Colonic mucosa (tissue), 4 donors: ENCODE results near the gene PCLO. TPM values are rescaled to one million over a fixed set of nuclear protein-coding genes. Genes with fewer than 3 reads are reported as not detected.

Experiments used
- DNase-seq: peaks from one replicate; pipeline ENCODE4 v3.0.0-alpha.2; 2020
- H3K27ac ChIP-seq: fragments of 200-600 bp; one replicate; pipeline ENCODE4 v1.8.0; 2021
- H3K27me3 ChIP-seq: fragments of 200-600 bp; one replicate; pipeline ENCODE4 v1.8.0; 2021
- H3K36me3 ChIP-seq: fragments of 200-600 bp; one replicate; pipeline ENCODE4 v1.8.0; 2021
- H3K4me1 ChIP-seq: fragments of 200-600 bp; one replicate; pipeline ENCODE4 v1.8.0; 2021; ENCODE audit warnings: mild to moderate bottlenecking
- H3K4me3 ChIP-seq: fragments of 200-600 bp; one replicate; pipeline ENCODE4 v1.8.0; 2021
- H3K9ac ChIP-seq, 2 donors: one replicate each; pipeline ENCODE4 v1.7.0; 2013; ENCODE audit warnings: control low read depth in 2 of 2, low read depth in 2 of 2, low read length in 2 of 2
- H3K9me3 ChIP-seq: fragments of 200-600 bp; one replicate; pipeline ENCODE4 v1.8.0; 2021
- intact Hi-C: fragments of 100-400 bp; cut with DNase I; formaldehyde crosslinking; loops from one replicate; pipeline ENCODE4 v1.14.1; 2022
- total RNA-seq, 2 donors: library from RNA; stranded (reverse); fragmentation: NEBNext Ultra II Directional in 1 of 2; extraction: Animal tissue kit (Norgen Biotek cat#: 25700) in 1 of 2; gene quantifications; one replicate each; pipeline ENCODE4 v1.2.1, GENCODE V29; 2021
- TF ChIP-seq, protein P1 (sequence below): fragments of 200-600 bp; IDR thresholded peaks from one replicate; pipeline ENCODE4 v1.8.0; 2022; ENCODE audit warnings: antibody characterized with exemption, mild to moderate bottlenecking
- donor health status: healthy.
- donor health status: DM: no; HTN: no; CAD: no.
- donor health status: DM: no; HTN: no; CAD: no.

Gene PCLO
- total RNA-seq, 2 donors from 2014 or later, result 6.9 to 8.8 TPM

DNA sequence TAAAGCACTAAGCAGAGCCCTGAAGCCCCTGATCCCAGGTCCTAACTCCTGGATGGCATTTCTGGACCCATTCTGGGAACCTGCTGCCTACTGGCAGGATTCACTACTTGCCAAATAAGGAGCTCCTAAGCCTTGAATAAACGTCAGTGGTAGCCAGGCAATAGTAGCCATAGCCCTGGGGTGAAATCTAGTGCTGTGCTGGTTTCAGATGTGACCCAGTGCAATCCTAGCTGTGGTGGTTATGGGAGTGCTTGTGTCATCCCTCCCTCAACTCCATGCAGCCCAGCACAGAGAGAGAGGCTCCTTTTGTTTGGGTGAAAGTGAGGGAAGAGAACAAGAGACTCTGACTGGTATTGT is 43.7 kb downstream of the PCLO start:
- H3K4me1 ChIP-seq, result no peaks in the 10 kb centered on the region
- TF ChIP-seq, protein P1, sequence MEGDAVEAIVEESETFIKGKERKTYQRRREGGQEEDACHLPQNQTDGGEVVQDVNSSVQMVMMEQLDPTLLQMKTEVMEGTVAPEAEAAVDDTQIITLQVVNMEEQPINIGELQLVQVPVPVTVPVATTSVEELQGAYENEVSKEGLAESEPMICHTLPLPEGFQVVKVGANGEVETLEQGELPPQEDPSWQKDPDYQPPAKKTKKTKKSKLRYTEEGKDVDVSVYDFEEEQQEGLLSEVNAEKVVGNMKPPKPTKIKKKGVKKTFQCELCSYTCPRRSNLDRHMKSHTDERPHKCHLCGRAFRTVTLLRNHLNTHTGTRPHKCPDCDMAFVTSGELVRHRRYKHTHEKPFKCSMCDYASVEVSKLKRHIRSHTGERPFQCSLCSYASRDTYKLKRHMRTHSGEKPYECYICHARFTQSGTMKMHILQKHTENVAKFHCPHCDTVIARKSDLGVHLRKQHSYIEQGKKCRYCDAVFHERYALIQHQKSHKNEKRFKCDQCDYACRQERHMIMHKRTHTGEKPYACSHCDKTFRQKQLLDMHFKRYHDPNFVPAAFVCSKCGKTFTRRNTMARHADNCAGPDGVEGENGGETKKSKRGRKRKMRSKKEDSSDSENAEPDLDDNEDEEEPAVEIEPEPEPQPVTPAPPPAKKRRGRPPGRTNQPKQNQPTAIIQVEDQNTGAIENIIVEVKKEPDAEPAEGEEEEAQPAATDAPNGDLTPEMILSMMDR, result no peak
- intact Hi-C loops, result no loop called here
- no peaks in the 10 kb centered on the region for H3K9me3 ChIP-seq
- no peaks in the 10 kb centered on the region for H3K27me3 ChIP-seq
- no peak overlapping the region for H3K4me3 ChIP-seq
- H3K36me3 ChIP-seq, result no peaks in the 10 kb centered on the region
- DNase-seq, result no peak
- no peak overlapping the region for H3K9ac ChIP-seq
- no peak overlapping the region for H3K27ac ChIP-seq

- no peak overlapping the region for H3K27ac ChIP-seq
- H3K9ac ChIP-seq, result no peak overlapping the region
- no peaks in the 10 kb centered on the region for H3K27me3 ChIP-seq
- H3K4me1 ChIP-seq, result no peaks in the 10 kb centered on the region
- no peaks in the 10 kb centered on the region for H3K9me3 ChIP-seq
- H3K4me3 ChIP-seq, result no peak overlapping the region
- TF ChIP-seq, protein P1, result no peak
- intact Hi-C loops, result no loop called here
- no peak for DNase-seq
- H3K36me3 ChIP-seq, result no peaks in the 10 kb centered on the region
Measured at GRCh38 chr7:83118347-83119025, 44.2 kb downstream of the PCLO start.

- Histone ChIP-seq H3K27ac (no peak overlapping the region), H3K4me3 (no peak overlapping the region)
- DNase-seq, result no peak
Measured at GRCh38 chr7:83117466-83117865, 45.2 kb downstream of the PCLO start.

DNA sequence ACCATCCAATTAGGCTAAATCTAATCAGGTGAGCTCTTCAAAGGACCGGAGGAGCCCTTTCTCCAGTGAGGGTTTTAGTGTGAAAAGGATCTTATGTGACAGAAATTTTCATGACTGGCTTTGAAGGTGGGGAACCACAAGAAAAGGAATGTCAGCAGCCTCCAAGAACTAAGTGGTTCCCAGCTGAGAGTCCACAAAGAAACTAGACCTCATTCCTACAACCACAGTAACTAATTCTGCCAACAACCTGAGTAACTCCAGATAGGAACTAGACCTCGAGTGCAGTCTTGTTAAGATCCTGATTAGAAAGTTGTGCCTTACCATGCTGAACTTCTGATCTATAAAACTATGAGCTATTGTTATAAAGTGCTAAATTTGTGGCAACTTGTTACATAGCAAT is 51.3 kb downstream of the PCLO start:
- H3K27me3 ChIP-seq, result no peaks in the 10 kb centered on the region
- H3K27ac ChIP-seq, result no peak overlapping the region
- TF ChIP-seq, protein P1, result no peak
- intact Hi-C loops, result no loop called here
- H3K9ac ChIP-seq, result no peak overlapping the region
- H3K9me3 ChIP-seq, result no peaks in the 10 kb centered on the region
- H3K36me3 ChIP-seq, result no peaks in the 10 kb centered on the region
- H3K4me3 ChIP-seq, result no peak overlapping the region
- no peaks in the 10 kb centered on the region for H3K4me1 ChIP-seq
- DNase-seq, result no peak

More at GRCh38 chr7:83117466-83117865, 45.2 kb downstream of the PCLO start:
- H3K36me3 ChIP-seq, result no peaks in the 10 kb centered on the region
- H3K4me1 ChIP-seq, result no peaks in the 10 kb centered on the region
- intact Hi-C loops, result no loop called here
- H3K27me3 ChIP-seq, result no peaks in the 10 kb centered on the region
- no peak overlapping the region for H3K9ac ChIP-seq
- H3K9me3 ChIP-seq, result no peaks in the 10 kb centered on the region
- TF ChIP-seq, protein P1, result no peak

- Histone ChIP-seq H3K4me3 (no peak overlapping the region), H3K27ac (no peak overlapping the region), H3K4me1 (no peaks in the 10 kb centered on the region), H3K27me3 (no peaks in the 10 kb centered on the region), H3K9ac (no peak overlapping the region), H3K36me3 (no peaks in the 10 kb centered on the region), H3K9me3 (no peaks in the 10 kb centered on the region)
- DNase-seq, result no peak
- intact Hi-C loops, result no loop called here
- TF ChIP-seq, protein P1, result no peak
Measured at GRCh38 chr7:83109352-83109751, 53.3 kb downstream of the PCLO start.
